Measurements from ENCODE around the gene PLCG1. TPM values are rescaled to one million over a fixed set of nuclear protein-coding genes. Genes with fewer than 3 reads are reported as not detected.

The PLCG1 gene
- total RNA-seq, 1 donor from 2014 or later, result 61.1 TPM

GRCh38 chr20:41218466-41218865, 81.1 kb downstream of the PLCG1 start:
- ChIA-PET CTCF (no interaction called here), POLR2A (no interaction called here)
- H3K9me3 Mint-ChIP-seq, result no peaks in the 10 kb centered on the region
- no peak overlapping the region for H3K4me3 Mint-ChIP-seq
- no peaks in the 10 kb centered on the region for H3K36me3 Mint-ChIP-seq (ENCODE audit: low read depth)
- H3K27me3 Mint-ChIP-seq, result no peaks in the 10 kb centered on the region
- no peaks in the 10 kb centered on the region for H3K4me1 Mint-ChIP-seq
- no peak for DNase-seq
- no peak for TF ChIP-seq CTCF (IDR thresholded peaks at IDR 0.05)
- intact Hi-C loops (cut with micrococcal nuclease), result no loop called here
- H3K27ac Mint-ChIP-seq, result no peak overlapping the region
- no peak for ATAC-seq (ENCODE audit: low read depth)

GRCh38 chr20:41219824-41220223, 82.5 kb downstream of the PLCG1 start:
- DNase-seq (no peak), ATAC-seq (ENCODE audit: low read depth) (no peak)
- H3K27ac Mint-ChIP-seq, result no peak overlapping the region
- peaks cover 3% of the 10 kb centered on the region for H3K4me1 Mint-ChIP-seq
- ChIA-PET POLR2A (no interaction called here), CTCF (interaction anchor here (0.7 kb wide), 1 partner anchor 47 kb away, joined by 3 read pairs; no protein-coding TSS in a partner anchor)
- intact Hi-C loops (cut with micrococcal nuclease), result no loop called here
- no peaks in the 10 kb centered on the region for H3K9me3 Mint-ChIP-seq
- no peaks in the 10 kb centered on the region for H3K36me3 Mint-ChIP-seq (ENCODE audit: low read depth)
- no peak overlapping the region for H3K4me3 Mint-ChIP-seq
- no peak for TF ChIP-seq CTCF (IDR thresholded peaks at IDR 0.05)
- no peaks in the 10 kb centered on the region for H3K27me3 Mint-ChIP-seq

GRCh38 chr20:41221614-41222218, 84.4 kb downstream of the PLCG1 start:
- DNase-seq, result no peak
- TF ChIP-seq CTCF (IDR thresholded peaks at IDR 0.05), result no peak
- CTCF ChIA-PET, result no interaction called here
- Mint-ChIP-seq H3K9me3 (no peaks in the 10 kb centered on the region), H3K27me3 (no peaks in the 10 kb centered on the region), H3K27ac (no peak overlapping the region), H3K4me3 (no peak overlapping the region), H3K4me1 (peaks cover 3% of the 10 kb centered on the region), H3K36me3 (ENCODE audit: low read depth) (no peaks in the 10 kb centered on the region)
- ATAC-seq (ENCODE audit: low read depth), result no peak
- intact Hi-C loops (cut with micrococcal nuclease), result no loop called here
- POLR2A ChIA-PET, result no interaction called here

GRCh38 chr20:41222296-41222695, 85.0 kb downstream of the PLCG1 start:
- Mint-ChIP-seq H3K4me3 (no peak overlapping the region), H3K9me3 (no peaks in the 10 kb centered on the region), H3K4me1 (peaks cover 3% of the 10 kb centered on the region), H3K36me3 (ENCODE audit: low read depth) (no peaks in the 10 kb centered on the region), H3K27ac (no peak overlapping the region), H3K27me3 (no peaks in the 10 kb centered on the region)
- ChIA-PET POLR2A (no interaction called here), CTCF (no interaction called here)
- ATAC-seq (ENCODE audit: low read depth), result no peak
- intact Hi-C loops (cut with micrococcal nuclease), result no loop called here
- no peak for DNase-seq
- no peak for TF ChIP-seq CTCF (IDR thresholded peaks at IDR 0.05)

- intact Hi-C loops (cut with micrococcal nuclease), result no loop called here
- ChIA-PET POLR2A (no interaction called here), CTCF (interaction anchor here (2.5 kb wide), 1 partner anchor 11 kb away, joined by 11 read pairs; no protein-coding TSS in a partner anchor)
- no peak for DNase-seq
- Mint-ChIP-seq H3K4me3 (no peak overlapping the region), H3K36me3 (ENCODE audit: low read depth) (no peaks in the 10 kb centered on the region), H3K27ac (no peak overlapping the region), H3K9me3 (no peaks in the 10 kb centered on the region), H3K27me3 (no peaks in the 10 kb centered on the region), H3K4me1 (peaks cover 3% of the 10 kb centered on the region)
- ATAC-seq (ENCODE audit: low read depth), result no peak
- no peak for TF ChIP-seq CTCF (IDR thresholded peaks at IDR 0.05)
These were observed 85.4 kb downstream of the PLCG1 start for GRCh38 chr20:41222703-41223102.

All from activated B cell treated with CpG ODN at 0.5 μM for 24 hours (primary cell).